H9 (cell line): ENCODE results near the gene CYTH3. TPM values are rescaled to one million over a fixed set of nuclear protein-coding genes. Genes with fewer than 3 reads are reported as not detected.

Experiments used
- DNase-seq: peaks from one replicate; pipeline ENCODE4 v3.0.0-alpha.2; 2017
- H2AFZ ChIP-seq: one replicate; pipeline ENCODE4 v1.6.1; 2013; ENCODE audit warnings: mild to moderate bottlenecking, low read length, control low read depth, moderate library complexity
- H2AK5ac ChIP-seq: 2 replicates; pipeline ENCODE4 v1.6.1; 2013; ENCODE audit warnings: low read length, control low read depth, mixed read lengths; ENCODE audit not compliant: insufficient read length
- H2BK120ac ChIP-seq: one replicate; pipeline ENCODE4 v1.6.1; 2013; ENCODE audit warnings: low read depth, mild to moderate bottlenecking, low read length, control low read depth, inconsistent platforms; ENCODE audit not compliant: poor library complexity, severe bottlenecking
- H2BK12ac ChIP-seq: 2 replicates; pipeline ENCODE4 v1.6.1; 2013; ENCODE audit warnings: low read length, control low read depth, mixed read lengths, low read depth; ENCODE audit not compliant: insufficient read length
- H2BK15ac ChIP-seq: 2 replicates; pipeline ENCODE4 v1.6.1; 2013; ENCODE audit warnings: low read depth, low read length, control low read depth
- H2BK20ac ChIP-seq: one replicate; pipeline ENCODE4 v1.6.1; 2013; ENCODE audit warnings: low read depth, mild to moderate bottlenecking, low read length, control low read depth, inconsistent platforms; ENCODE audit not compliant: poor library complexity, severe bottlenecking
- H2BK5ac ChIP-seq: 2 replicates; pipeline ENCODE4 v1.6.1; 2013; ENCODE audit warnings: low read length, control low read depth, mixed read lengths; ENCODE audit not compliant: insufficient read length
- H3K14ac ChIP-seq: 2 replicates; pipeline ENCODE4 v1.6.1; 2013; ENCODE audit warnings: low read length, control low read depth; ENCODE audit not compliant: insufficient read depth
- H3K18ac ChIP-seq: 2 replicates; pipeline ENCODE4 v1.6.1; 2013; ENCODE audit warnings: low read depth, mild to moderate bottlenecking, mixed read lengths, low read length, control low read depth; ENCODE audit not compliant: insufficient read length
- H3K23ac ChIP-seq: 2 replicates; pipeline ENCODE4 v1.6.1; 2013; ENCODE audit warnings: low read length, control low read depth, mixed read lengths, low read depth; ENCODE audit not compliant: insufficient read length
- H3K23me2 ChIP-seq: 2 replicates; pipeline ENCODE4 v1.6.1; 2013; ENCODE audit warnings: low read depth, mild to moderate bottlenecking, mixed read lengths, low read length, control low read depth; ENCODE audit not compliant: insufficient read length, poor library complexity, severe bottlenecking
- H3K27ac ChIP-seq: 2 replicates; pipeline ENCODE4 v1.5.1; 2013; ENCODE audit warnings: low read length, control low read depth, mixed read lengths, low read depth; ENCODE audit not compliant: insufficient read length
- H3K27me3 ChIP-seq: 2 replicates; pipeline ENCODE4 v1.6.1; 2013; ENCODE audit warnings: low read length, control low read depth, inconsistent platforms; ENCODE audit not compliant: insufficient read depth
- H3K4ac ChIP-seq: 2 replicates; pipeline ENCODE4 v1.6.1; 2013; ENCODE audit warnings: low read depth, mild to moderate bottlenecking, control low read depth, inconsistent platforms, low read length, moderate library complexity
- H3K4me1 ChIP-seq: 2 replicates; pipeline ENCODE4 v1.6.1; 2013; ENCODE audit warnings: low read length, control low read depth, inconsistent platforms; ENCODE audit not compliant: insufficient read depth
- H3K4me2 ChIP-seq: 2 replicates; pipeline ENCODE4 v1.6.1; 2013; ENCODE audit warnings: low read length, control low read depth, mixed read lengths; ENCODE audit not compliant: insufficient read length, insufficient read depth
- H3K56ac ChIP-seq: 2 replicates; pipeline ENCODE4 v1.6.1; 2013; ENCODE audit warnings: low read depth, mild to moderate bottlenecking, mixed read lengths, low read length, control low read depth; ENCODE audit not compliant: insufficient read length
- H3K79me1 ChIP-seq: 2 replicates; pipeline ENCODE4 v1.6.1; 2013; ENCODE audit warnings: low read depth, mild to moderate bottlenecking, moderate library complexity, low read length, control low read depth, inconsistent platforms; ENCODE audit not compliant: insufficient read depth, poor library complexity, severe bottlenecking
- H3K79me2 ChIP-seq: 2 replicates; pipeline ENCODE4 v1.6.1; 2013; ENCODE audit warnings: low read length, control low read depth, inconsistent platforms; ENCODE audit not compliant: insufficient read depth
- H3K9ac ChIP-seq: 2 replicates; pipeline ENCODE4 v1.6.1; 2013; ENCODE audit warnings: low read length, control low read depth, mixed read lengths; ENCODE audit not compliant: insufficient read length; ENCODE audit errors: extremely low read depth
- H3K9me3 ChIP-seq: one replicate; pipeline ENCODE4 v1.6.1; 2013; ENCODE audit warnings: low read depth, low read length, inconsistent platforms; ENCODE audit not compliant: control insufficient read depth
- H3T11ph ChIP-seq: one replicate; pipeline ENCODE4 v1.6.1; 2013; ENCODE audit warnings: mild to moderate bottlenecking, low read length, control low read depth, inconsistent platforms
- H4K20me1 ChIP-seq: one replicate; pipeline ENCODE4 v1.6.1; 2013; ENCODE audit not compliant: control insufficient read depth, insufficient read length, insufficient read depth
- H4K5ac ChIP-seq: 2 replicates; pipeline ENCODE4 v1.6.1; 2013; ENCODE audit warnings: low read depth, mild to moderate bottlenecking, mixed read lengths, low read length, control low read depth; ENCODE audit not compliant: insufficient read length
- H4K8ac ChIP-seq: replicated peaks from 2 replicates; pipeline ENCODE4 v1.6.1; 2013; ENCODE audit warnings: low read length, control low read depth, mixed read lengths, low read depth; ENCODE audit not compliant: insufficient read length
- H4K91ac ChIP-seq: 2 replicates; pipeline ENCODE4 v1.6.1; 2013; ENCODE audit warnings: low read depth, mild to moderate bottlenecking, moderate library complexity, mixed read lengths, low read length, control low read depth; ENCODE audit not compliant: insufficient read length
- H3K27ac Mint-ChIP-seq, 3 experiments: 2 replicates in 2 of 3; 3 replicates in 1 of 3; pipeline ENCODE4 v1.8.0; 2020 to 2021; ENCODE audit warnings: mixed read lengths in 3 of 3, mild to moderate bottlenecking in 1 of 3, moderate library complexity in 1 of 3
- H3K27me3 Mint-ChIP-seq: 2 replicates; pipeline ENCODE4 v1.8.0; 2021; ENCODE audit warnings: low read depth, mild to moderate bottlenecking, moderate library complexity, mixed read lengths
- H3K36me3 Mint-ChIP-seq, 3 experiments: 2 replicates in 2 of 3; 3 replicates in 1 of 3; pipeline ENCODE4 v1.8.0; 2020 to 2021; ENCODE audit warnings: low read depth in 3 of 3, mixed read lengths in 3 of 3; ENCODE audit not compliant: insufficient read depth in 1 of 3
- H3K4me1 Mint-ChIP-seq, 2 experiments: 2 replicates each; pipeline ENCODE4 v1.8.0; 2020; ENCODE audit warnings: mixed read lengths in 2 of 2
- H3K4me3 Mint-ChIP-seq, 2 experiments: 2 replicates in 1 of 2; 3 replicates in 1 of 2; pipeline ENCODE4 v1.8.0; 2020 to 2021; ENCODE audit warnings: mild to moderate bottlenecking in 2 of 2, mixed read lengths in 2 of 2, moderate library complexity in 1 of 2
- H3K9me3 Mint-ChIP-seq, 2 experiments: 2 replicates in 1 of 2; 3 replicates in 1 of 2; pipeline ENCODE4 v1.8.0; 2020; ENCODE audit warnings: mild to moderate bottlenecking in 2 of 2, mixed read lengths in 2 of 2, moderate library complexity in 1 of 2
- CTCF ChIP-seq: fragments of 200-600 bp; sonication (generic); conservative IDR thresholded peaks from 3 replicates; pipeline ENCODE4 v1.8.0; 2021; ENCODE audit warnings: antibody characterized with exemption, mild to moderate bottlenecking
- total RNA-seq: library from RNA; stranded (reverse); gene quantifications from 2 replicates; pipeline ENCODE4 v1.2.1, GENCODE V29; 2021

Gene CYTH3
- total RNA-seq, 1 experiment from 2014 or later: 12.3 TPM

GRCh38 chr7:6262221-6262620, 10.2 kb downstream of the CYTH3 start:
- Histone ChIP-seq H2BK20ac (no peak overlapping the region), H2BK120ac (no peak overlapping the region), H3K27me3 (no peaks in the 10 kb centered on the region), H2AK5ac (no peak overlapping the region), H2BK12ac (no peak overlapping the region), H3K4me2 (no peak overlapping the region), H3T11ph (no peak overlapping the region), H3K56ac (no peak overlapping the region), H4K8ac (no peak overlapping the region), H2BK15ac (no peak overlapping the region), H3K9me3 (no peaks in the 10 kb centered on the region), H2BK5ac (no peak overlapping the region), H3K79me2 (peaks cover 5% of the 10 kb centered on the region; the same call in 1 of the 2 replicates), H3K23ac (no peak overlapping the region), H3K4ac (no peak overlapping the region), H4K5ac (no peak overlapping the region), H3K23me2 (no peaks in the 10 kb centered on the region), H3K9ac (no peak overlapping the region), H3K27ac (no peak overlapping the region), H3K4me1 (no peaks in the 10 kb centered on the region; the same call in 1 of the 2 replicates), H2AFZ (no peak overlapping the region), H4K91ac (no peak overlapping the region), H4K20me1 (no peaks in the 10 kb centered on the region), H3K14ac (no peak overlapping the region), H3K79me1 (no peaks in the 10 kb centered on the region), H3K18ac (no peak overlapping the region)
- no peak for DNase-seq
- Mint-ChIP-seq H3K4me3 (no peak overlapping the region), H3K4me1 (peaks cover 23 to 25% of the 10 kb centered on the region in 2 experiments), H3K27me3 (no peaks in the 10 kb centered on the region), H3K9me3 (no peaks in the 10 kb centered on the region), H3K36me3 (no peaks in the 10 kb centered on the region), H3K27ac (peak overlapping the region in 1 of 3 experiments; percentile 52; a peak in 1 of 7 replicates)
- no peak for TF ChIP-seq CTCF
